ENCODE results near the gene R3HCC1L.

DNA sequence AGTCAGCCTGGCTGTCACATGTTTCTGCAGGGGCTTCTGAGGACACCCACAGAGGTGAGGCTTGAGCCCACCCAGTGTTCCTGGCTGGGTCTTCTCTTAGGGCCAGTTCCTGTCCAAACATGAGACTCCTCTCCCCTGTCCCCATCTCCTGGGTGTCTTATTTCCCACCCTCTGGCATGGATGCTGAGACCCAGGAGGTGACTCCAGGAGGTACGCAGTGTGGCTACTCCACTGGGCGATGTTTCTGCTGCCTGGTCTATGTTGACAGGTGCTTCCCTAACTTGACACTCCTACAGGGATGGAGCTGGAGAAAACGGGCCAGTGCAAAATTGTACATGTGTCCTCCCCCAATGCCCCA, 159.8 kb downstream of the R3HCC1L start:
- TF ChIP-seq, protein P1, sequence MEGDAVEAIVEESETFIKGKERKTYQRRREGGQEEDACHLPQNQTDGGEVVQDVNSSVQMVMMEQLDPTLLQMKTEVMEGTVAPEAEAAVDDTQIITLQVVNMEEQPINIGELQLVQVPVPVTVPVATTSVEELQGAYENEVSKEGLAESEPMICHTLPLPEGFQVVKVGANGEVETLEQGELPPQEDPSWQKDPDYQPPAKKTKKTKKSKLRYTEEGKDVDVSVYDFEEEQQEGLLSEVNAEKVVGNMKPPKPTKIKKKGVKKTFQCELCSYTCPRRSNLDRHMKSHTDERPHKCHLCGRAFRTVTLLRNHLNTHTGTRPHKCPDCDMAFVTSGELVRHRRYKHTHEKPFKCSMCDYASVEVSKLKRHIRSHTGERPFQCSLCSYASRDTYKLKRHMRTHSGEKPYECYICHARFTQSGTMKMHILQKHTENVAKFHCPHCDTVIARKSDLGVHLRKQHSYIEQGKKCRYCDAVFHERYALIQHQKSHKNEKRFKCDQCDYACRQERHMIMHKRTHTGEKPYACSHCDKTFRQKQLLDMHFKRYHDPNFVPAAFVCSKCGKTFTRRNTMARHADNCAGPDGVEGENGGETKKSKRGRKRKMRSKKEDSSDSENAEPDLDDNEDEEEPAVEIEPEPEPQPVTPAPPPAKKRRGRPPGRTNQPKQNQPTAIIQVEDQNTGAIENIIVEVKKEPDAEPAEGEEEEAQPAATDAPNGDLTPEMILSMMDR (conservative IDR thresholded peaks at IDR 0.05 in 1 of 2, IDR thresholded peaks at IDR 0.05 in 1 of 2; ENCODE audit: extremely low read depth in 1 of 2, insufficient read depth in 1 of 2, low read depth in 1 of 2, low read length in 2 of 2) = no peak
- TF ChIP-seq EZH2 (IDR thresholded peaks at IDR 0.05; ENCODE audit: borderline replicate concordance, low read length) = no peak

All from mammary epithelial cell (primary cell).